ENCODE measurements around the gene CPE. TPM values are rescaled to one million over a fixed set of nuclear protein-coding genes. Genes with fewer than 3 reads are reported as not detected.
"Not testable (repeated sequence)": the region's sequence is repeated elsewhere in the genome, so short reads cannot be mapped to it uniquely, and the experiment has no call there.

The CPE gene
- total RNA-seq, 1 donor from 2014 or later: not detected

DNA sequence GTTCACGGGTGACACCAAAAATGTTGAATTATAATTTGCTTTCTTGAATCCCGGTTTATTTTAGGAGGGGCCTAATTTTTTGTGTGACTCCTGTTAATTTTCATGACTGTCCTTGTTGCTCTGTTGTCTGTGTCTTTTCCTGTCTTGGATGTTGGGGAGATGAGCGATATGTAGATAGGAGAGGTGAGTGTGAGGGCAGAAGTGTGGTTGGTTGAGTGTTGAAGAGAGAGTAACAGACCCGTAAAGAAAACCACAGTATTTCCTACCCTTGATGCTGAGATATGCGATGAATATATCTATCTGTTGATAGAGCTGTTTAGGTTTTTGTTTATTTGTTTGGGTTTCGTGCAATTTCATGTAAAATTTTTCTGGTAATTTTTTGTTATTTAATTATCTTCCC lies 70.5 kb downstream of the CPE start:
- POLR2A ChIA-PET: no interaction called here
- DNase-seq (no peak), ATAC-seq (ENCODE audit: low read depth) (no peak)
- Mint-ChIP-seq H3K4me1 (no peaks in the 10 kb centered on the region), H3K4me3 (no peak overlapping the region), H3K36me3 (ENCODE audit: low read depth) (no peaks in the 10 kb centered on the region), H3K9me3 (no peaks in the 10 kb centered on the region), H3K27me3 (no peaks in the 10 kb centered on the region), H3K27ac (no peak overlapping the region)
- intact Hi-C loops (cut with micrococcal nuclease): no loop called here
- CTCF ChIA-PET: no interaction called here
- TF ChIP-seq, protein P1, sequence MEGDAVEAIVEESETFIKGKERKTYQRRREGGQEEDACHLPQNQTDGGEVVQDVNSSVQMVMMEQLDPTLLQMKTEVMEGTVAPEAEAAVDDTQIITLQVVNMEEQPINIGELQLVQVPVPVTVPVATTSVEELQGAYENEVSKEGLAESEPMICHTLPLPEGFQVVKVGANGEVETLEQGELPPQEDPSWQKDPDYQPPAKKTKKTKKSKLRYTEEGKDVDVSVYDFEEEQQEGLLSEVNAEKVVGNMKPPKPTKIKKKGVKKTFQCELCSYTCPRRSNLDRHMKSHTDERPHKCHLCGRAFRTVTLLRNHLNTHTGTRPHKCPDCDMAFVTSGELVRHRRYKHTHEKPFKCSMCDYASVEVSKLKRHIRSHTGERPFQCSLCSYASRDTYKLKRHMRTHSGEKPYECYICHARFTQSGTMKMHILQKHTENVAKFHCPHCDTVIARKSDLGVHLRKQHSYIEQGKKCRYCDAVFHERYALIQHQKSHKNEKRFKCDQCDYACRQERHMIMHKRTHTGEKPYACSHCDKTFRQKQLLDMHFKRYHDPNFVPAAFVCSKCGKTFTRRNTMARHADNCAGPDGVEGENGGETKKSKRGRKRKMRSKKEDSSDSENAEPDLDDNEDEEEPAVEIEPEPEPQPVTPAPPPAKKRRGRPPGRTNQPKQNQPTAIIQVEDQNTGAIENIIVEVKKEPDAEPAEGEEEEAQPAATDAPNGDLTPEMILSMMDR (IDR thresholded peaks at IDR 0.05): no peak

DNA sequence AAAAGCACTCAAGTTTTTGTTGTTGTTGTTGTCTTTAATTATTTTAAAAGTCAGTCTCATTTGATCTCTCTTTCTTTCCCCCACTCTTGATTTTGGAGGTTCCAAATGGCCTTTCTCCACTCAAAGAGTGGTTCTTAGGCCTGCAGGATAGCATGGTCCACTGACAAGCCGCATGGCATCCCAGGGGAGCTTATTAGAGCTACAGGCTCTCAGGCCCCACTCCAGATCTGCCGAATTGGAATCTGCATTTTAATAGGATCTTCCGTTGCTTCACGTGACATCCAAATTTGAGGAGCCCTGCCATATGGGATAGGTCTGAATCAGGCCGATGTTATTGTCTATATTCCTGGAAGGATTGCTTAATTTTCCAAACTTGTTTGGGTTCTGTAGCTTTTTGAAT lies 72.1 kb downstream of the CPE start:
- CTCF ChIA-PET: no interaction called here
- no peak for DNase-seq
- intact Hi-C loops (cut with micrococcal nuclease): no loop called here
- no peak for ATAC-seq (ENCODE audit: low read depth)
- TF ChIP-seq, protein P1 (IDR thresholded peaks at IDR 0.05): no peak
- H3K4me3 Mint-ChIP-seq: no peak overlapping the region
- H3K27me3 Mint-ChIP-seq: no peaks in the 10 kb centered on the region
- POLR2A ChIA-PET: no interaction called here
- H3K36me3 Mint-ChIP-seq (ENCODE audit: low read depth): no peaks in the 10 kb centered on the region
- H3K4me1 Mint-ChIP-seq: no peaks in the 10 kb centered on the region
- no peaks in the 10 kb centered on the region for H3K9me3 Mint-ChIP-seq
- H3K27ac Mint-ChIP-seq: no peak overlapping the region

DNA sequence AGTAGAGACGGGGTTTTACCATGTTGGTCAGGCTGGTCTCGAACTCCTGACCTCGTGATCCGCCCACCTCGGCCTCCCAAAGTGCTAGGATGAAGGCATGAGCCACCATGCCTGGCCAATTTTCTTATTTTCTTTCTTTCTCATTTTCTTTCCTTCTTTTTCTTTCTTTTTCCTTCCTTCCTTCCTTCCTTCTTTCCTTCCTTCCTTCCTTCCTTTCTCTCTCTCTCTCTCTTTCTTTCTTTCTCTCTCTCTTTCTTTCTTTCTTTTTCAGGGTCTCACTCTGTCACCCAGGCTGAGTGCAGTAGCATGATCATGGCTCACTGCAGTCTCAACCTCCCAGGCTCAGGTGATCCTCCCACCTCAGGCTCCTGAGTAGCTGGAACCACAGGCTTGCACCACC lies 74.3 kb downstream of the CPE start:
- H3K4me3 Mint-ChIP-seq; H3K36me3 Mint-ChIP-seq (ENCODE audit: low read depth); POLR2A ChIA-PET; CTCF ChIA-PET; H3K4me1 Mint-ChIP-seq; H3K9me3 Mint-ChIP-seq; H3K27me3 Mint-ChIP-seq; DNase-seq; intact Hi-C loops (cut with micrococcal nuclease); H3K27ac Mint-ChIP-seq; ATAC-seq (ENCODE audit: low read depth): not testable (repeated sequence)

DNA sequence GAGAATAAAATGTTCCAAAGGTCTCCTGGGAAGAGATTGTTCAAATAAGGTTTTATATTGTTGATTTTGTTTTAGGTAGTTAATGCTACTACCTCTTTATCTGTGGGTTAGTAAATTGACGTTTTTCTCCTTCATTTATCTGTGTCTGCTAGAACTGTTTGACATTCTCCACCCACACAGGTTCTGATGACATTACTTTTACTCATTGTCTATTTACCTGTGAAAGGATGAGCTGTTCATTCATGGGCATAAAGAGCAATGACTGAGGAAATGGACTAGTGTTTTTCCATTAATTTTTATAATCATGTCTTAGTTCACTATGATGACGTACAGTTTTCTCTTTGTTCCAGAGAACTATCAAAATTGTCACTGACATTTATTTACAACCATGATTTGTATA lies 75.6 kb downstream of the CPE start:
- peaks cover 8% of the 10 kb centered on the region for H3K27me3 Mint-ChIP-seq
- intact Hi-C loops (cut with micrococcal nuclease): no loop called here
- no peaks in the 10 kb centered on the region for H3K36me3 Mint-ChIP-seq (ENCODE audit: low read depth)
- H3K9me3 Mint-ChIP-seq: no peaks in the 10 kb centered on the region
- H3K27ac Mint-ChIP-seq: no peak overlapping the region
- TF ChIP-seq, protein P1 (IDR thresholded peaks at IDR 0.05): no peak
- H3K4me3 Mint-ChIP-seq: no peak overlapping the region
- DNase-seq (no peak), ATAC-seq (ENCODE audit: low read depth) (no peak)
- H3K4me1 Mint-ChIP-seq: no peaks in the 10 kb centered on the region
- ChIA-PET POLR2A (no interaction called here), CTCF (no interaction called here)

DNA sequence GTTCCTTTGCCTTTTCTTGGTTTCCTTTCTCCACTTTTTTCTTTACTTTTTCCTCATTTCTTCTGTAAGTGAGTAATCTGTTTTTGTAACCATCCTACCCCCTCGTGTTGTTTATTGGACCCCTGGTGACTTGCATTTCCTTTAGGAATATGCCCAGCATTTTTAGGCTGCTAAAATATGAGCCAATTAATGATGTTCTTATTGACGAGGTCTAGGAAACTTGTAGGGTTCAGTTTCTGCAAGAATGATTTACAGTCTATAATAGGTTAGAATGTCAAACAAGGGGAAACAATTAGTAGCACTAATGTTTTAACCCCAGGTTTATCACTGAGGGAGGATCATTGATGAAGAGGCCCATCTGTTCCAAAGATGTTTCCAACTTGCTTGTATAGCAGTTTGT lies 79.0 kb downstream of the CPE start:
- H3K4me1 Mint-ChIP-seq: no peaks in the 10 kb centered on the region
- H3K4me3 Mint-ChIP-seq: no peak overlapping the region
- ChIA-PET POLR2A (no interaction called here), CTCF (no interaction called here)
- intact Hi-C loops (cut with micrococcal nuclease): no loop called here
- no peaks in the 10 kb centered on the region for H3K36me3 Mint-ChIP-seq (ENCODE audit: low read depth)
- ATAC-seq (ENCODE audit: low read depth): no peak
- H3K27ac Mint-ChIP-seq: no peak overlapping the region
- H3K9me3 Mint-ChIP-seq: no peaks in the 10 kb centered on the region
- peaks cover 12% of the 10 kb centered on the region for H3K27me3 Mint-ChIP-seq
- TF ChIP-seq, protein P1 (IDR thresholded peaks at IDR 0.05): no peak
- DNase-seq: no peak

DNA sequence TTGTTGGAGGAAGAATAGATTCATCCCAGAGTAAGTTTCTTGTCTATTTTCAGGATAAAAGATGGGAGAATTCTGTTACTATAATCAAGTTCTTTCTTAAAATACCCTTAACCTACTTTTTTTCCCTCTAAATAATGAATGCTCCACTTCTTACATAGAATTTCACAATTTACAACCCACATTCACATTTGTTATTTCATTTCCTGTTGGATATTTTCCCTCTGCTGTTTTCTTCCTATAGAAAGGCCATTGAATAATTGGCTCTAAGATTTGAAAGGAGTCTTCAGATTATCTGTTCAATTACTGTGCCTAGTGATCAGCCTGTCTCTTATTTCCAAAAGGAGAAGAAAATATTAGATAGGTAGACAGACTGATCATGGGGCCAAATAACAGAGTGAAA lies 79.7 kb downstream of the CPE start:
- Mint-ChIP-seq H3K4me1 (no peaks in the 10 kb centered on the region), H3K4me3 (no peak overlapping the region), H3K9me3 (no peaks in the 10 kb centered on the region), H3K27me3 (peaks cover 12% of the 10 kb centered on the region), H3K27ac (no peak overlapping the region), H3K36me3 (ENCODE audit: low read depth) (no peaks in the 10 kb centered on the region)
- ATAC-seq (ENCODE audit: low read depth) (no peak), DNase-seq (no peak)
- POLR2A ChIA-PET: no interaction called here
- intact Hi-C loops (cut with micrococcal nuclease): no loop called here
- TF ChIP-seq, protein P1 (IDR thresholded peaks at IDR 0.05): no peak
- CTCF ChIA-PET: interaction anchor here (1.1 kb wide), 1 partner anchor 327 kb away, joined by 3 read pairs; no protein-coding TSS in a partner anchor
